GM12891 (cell line): ENCODE measurements around the gene HJURP.

Source experiments
- POLR2A ChIP-seq: IDR thresholded peaks from 2 replicates; pipeline ENCODE4 v1.6.1; 2011; ENCODE audit warnings: low read depth, low read length, control low read depth
- POLR2AphosphoS5 ChIP-seq: IDR thresholded peaks from 2 replicates; pipeline ENCODE4 v1.6.1; 2011; ENCODE audit warnings: low read depth, low read length, control low read depth
- TAF1 ChIP-seq: IDR thresholded peaks from 2 replicates; pipeline ENCODE4 v1.6.1; 2011; ENCODE audit warnings: low read depth, low read length, control low read depth

GRCh38 chr2:233811732-233812131 lies 42.6 kb downstream of the HJURP start:
- TF ChIP-seq POLR2A (no peak), TAF1 (no peak), POLR2AphosphoS5 (no peak)
